Measurements from ENCODE around the gene AGAP1.

Gene AGAP1

DNA sequence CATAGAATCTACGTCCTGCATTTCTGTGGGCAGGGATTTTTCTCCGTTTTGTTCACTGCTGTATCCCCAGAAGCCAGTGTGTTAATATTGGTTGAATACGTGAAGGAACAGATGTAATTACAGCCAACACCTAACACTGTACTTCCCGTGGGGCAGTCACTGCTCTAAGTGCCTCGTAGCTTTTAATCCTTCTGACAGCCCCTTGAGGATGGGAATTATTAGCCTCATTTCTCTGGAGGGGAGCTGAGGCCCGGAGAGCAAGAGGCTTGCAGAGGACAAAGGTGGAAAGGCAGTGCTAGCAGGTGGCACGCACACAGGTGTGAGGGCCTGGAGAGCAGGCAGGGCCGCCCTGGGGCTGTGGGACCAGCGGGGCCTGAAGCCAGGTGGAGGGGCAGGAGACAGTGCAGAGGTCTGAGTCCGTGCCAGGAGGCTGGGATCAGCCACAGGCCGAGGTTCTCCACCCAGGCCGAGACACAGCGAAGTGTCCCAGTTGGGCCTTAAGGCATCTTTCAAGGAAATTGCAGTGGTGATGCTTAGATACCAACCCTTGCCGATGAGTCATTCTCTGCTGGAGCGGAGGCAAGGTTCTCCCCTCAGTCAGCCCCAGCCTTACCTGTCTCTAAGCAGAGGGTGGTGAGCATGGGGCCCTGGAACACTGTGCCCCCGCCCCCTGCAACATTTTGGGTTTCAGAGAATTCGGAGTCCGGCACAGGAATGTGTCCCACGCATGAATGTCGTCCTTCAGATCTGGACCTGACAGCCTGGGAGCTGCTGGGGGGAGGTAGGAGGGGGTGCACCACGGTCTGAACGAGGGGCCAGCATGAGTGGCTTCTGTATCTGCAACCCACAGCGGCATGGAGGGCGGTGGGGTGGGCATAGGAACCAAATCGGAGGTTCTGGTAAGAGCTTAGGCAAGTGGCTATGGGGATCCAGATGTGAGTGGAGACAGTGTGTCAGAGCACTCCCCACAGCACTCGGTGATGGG, 551.7 kb downstream of the AGAP1 start:
- no peak overlapping the region for H3K4me3 ChIP-seq (replicated peaks in 1 of 2; ENCODE audit: low read depth in 2 of 2, low read length in 2 of 2)
- no peak for DNase-seq (ENCODE audit: low read depth in 2 of 2)
- TF ChIP-seq, protein P1, sequence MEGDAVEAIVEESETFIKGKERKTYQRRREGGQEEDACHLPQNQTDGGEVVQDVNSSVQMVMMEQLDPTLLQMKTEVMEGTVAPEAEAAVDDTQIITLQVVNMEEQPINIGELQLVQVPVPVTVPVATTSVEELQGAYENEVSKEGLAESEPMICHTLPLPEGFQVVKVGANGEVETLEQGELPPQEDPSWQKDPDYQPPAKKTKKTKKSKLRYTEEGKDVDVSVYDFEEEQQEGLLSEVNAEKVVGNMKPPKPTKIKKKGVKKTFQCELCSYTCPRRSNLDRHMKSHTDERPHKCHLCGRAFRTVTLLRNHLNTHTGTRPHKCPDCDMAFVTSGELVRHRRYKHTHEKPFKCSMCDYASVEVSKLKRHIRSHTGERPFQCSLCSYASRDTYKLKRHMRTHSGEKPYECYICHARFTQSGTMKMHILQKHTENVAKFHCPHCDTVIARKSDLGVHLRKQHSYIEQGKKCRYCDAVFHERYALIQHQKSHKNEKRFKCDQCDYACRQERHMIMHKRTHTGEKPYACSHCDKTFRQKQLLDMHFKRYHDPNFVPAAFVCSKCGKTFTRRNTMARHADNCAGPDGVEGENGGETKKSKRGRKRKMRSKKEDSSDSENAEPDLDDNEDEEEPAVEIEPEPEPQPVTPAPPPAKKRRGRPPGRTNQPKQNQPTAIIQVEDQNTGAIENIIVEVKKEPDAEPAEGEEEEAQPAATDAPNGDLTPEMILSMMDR (IDR thresholded peaks at IDR 0.05; ENCODE audit: low read depth, low read length) = no peak

DNA sequence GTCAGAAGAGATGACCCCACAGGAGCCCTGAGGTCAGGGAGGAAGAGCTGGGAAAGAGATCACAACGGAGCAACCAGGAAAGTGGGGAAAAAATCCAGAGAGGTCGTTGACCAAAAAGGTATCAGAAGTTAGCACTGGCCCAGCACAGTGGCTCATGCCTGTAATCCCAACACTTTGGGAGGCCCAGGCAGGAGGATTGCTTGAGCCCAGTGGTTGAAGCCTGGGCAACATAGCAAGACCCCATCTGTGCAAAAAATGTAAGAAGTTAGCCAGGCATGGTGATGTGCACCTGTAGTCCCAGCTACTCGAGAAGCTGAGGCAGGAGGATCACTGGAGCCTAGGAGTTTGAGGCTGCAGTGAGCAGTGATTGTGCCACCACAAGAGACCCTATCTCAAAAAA, 552.9 kb downstream of the AGAP1 start:
- TF ChIP-seq, protein P1 (IDR thresholded peaks at IDR 0.05; ENCODE audit: low read depth, low read length) = no peak
- no peak for DNase-seq (ENCODE audit: low read depth in 2 of 2)
- H3K4me3 ChIP-seq (replicated peaks in 1 of 2; ENCODE audit: low read depth in 2 of 2, low read length in 2 of 2) = no peak overlapping the region

DNA sequence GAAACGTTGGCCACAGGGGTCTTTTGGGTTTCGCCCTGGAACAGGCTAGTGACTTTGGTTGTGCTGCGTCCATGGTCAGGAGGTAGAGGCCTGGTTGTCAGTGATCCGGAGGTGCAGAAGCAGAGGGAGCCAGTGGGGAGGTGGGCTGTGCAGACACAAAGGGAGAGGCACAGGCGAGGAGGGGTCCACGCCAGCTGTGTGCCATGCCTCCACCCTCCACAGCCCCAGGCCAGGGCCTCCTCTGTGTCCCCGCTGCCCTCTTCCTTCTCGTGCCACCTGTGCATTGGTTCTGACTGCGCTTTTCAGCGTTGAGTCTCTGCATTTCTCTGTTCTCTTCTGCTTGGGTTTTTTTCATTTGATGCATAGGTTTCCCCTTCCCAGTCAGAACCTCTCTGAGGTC, 553.3 kb downstream of the AGAP1 start:
- DNase-seq (ENCODE audit: low read depth in 2 of 2) = no peak
- H3K4me3 ChIP-seq (replicated peaks in 1 of 2; ENCODE audit: low read depth in 2 of 2, low read length in 2 of 2) = no peak overlapping the region
- TF ChIP-seq, protein P1 (IDR thresholded peaks at IDR 0.05; ENCODE audit: low read depth, low read length) = no peak

DNA sequence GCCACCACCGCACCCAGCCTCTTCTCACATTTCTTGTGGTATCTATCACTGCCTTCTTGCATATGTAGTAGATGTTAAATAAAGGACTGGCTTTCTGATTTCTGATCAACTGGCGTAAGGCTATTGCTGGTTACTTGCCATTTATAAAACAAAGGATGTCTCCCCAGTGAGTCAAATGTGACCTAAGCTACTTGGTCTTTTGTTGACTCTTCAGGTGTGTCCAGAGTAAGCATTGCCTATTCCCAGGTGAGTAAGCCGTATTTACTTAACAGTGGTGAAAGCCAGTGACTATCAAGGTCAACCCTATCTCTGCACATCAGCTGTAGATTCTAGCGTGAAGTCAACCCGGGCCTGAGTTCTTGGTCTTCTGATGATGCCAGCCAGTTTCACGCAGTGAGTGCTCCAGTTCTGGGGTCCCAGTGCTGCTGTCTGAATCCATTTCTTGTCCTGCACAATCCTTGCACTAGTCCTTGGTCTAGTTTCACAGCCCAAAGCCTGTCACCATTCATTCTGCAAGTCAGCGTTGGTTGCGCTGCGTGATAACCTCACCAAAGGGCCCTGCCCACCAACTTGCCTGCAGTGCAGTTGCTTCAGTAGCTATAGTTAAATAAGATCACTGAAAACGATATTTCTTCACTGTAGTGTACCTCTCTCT, 554.2 kb downstream of the AGAP1 start:
- TF ChIP-seq, protein P1 (IDR thresholded peaks at IDR 0.05; ENCODE audit: low read depth, low read length) = no peak
- DNase-seq (ENCODE audit: low read depth in 2 of 2) = no peak
- no peak overlapping the region for H3K4me3 ChIP-seq (replicated peaks in 1 of 2; ENCODE audit: low read depth in 2 of 2, low read length in 2 of 2)

DNA sequence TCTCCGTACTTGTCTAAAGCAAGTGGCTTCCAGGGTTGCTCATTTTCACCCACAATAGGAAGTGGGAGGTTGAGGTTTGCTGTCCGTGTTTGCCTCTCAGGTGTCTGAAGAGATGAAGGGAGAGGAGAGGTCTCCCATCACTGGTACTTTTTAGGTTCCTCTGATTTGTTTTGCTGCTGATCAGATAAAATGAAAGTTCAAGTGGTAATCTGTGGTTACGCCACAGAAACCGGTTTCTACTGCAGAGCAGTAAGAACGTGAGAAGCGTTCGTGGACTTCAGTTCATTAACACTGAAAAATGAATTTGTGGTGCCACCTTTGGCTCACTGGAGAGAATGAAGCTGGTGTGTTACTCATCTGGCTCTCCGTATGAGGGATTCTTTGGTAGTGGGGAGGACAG, 556.1 kb downstream of the AGAP1 start:
- TF ChIP-seq, protein P1 (IDR thresholded peaks at IDR 0.05; ENCODE audit: low read depth, low read length) = no peak
- no peak overlapping the region for H3K4me3 ChIP-seq (replicated peaks in 1 of 2; ENCODE audit: low read depth in 2 of 2, low read length in 2 of 2)
- DNase-seq (ENCODE audit: low read depth in 2 of 2) = no peak

DNA sequence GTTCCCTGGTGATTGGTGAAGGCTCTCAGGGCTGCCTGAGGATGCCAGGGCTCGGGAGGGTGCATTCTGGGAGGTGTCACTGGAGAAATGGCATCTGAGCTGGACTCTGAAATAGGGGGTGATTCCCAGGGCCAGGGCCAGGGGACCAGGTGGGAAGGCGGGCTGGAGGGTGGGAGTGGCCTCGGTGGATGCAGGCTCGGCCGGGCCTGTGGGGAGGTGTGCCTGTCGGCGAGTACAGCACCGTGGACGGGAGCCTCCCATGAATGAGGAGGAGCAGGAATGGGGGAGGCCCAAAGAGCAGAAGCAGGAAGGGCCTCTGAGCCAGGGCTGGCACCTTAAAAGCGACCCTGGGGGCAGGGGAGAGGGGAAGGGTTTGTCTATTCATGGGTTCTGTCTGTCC, 557.5 kb downstream of the AGAP1 start:
- DNase-seq (ENCODE audit: low read depth in 2 of 2) = no peak
- H3K4me3 ChIP-seq (replicated peaks in 1 of 2; ENCODE audit: low read depth in 2 of 2, low read length in 2 of 2) = no peak overlapping the region
- TF ChIP-seq, protein P1 (IDR thresholded peaks at IDR 0.05; ENCODE audit: low read depth, low read length) = no peak

Measured in cardiac fibroblast (primary cell).